Calu3 (cell line): ENCODE measurements around the gene AASS. TPM values are rescaled to one million over a fixed set of nuclear protein-coding genes. Genes with fewer than 3 reads are reported as not detected.

Source experiments
- BruUV-seq: library from RNA; stranded (reverse); fragments of 400-500 nt; replicated peaks from 2 replicates; lab custom pipeline; 2021; lab: Mats Ljungman, UMichigan
- CTCF ChIA-PET: fragments of 300-600 bp; sonication (Branson Sonifier 250); formaldehyde crosslinking; loops from one replicate; lab custom pipeline; 2022; ENCODE audit warnings: antibody characterized with exemption; lab: Charles Lee
- DNase-seq: peaks from one replicate; pipeline ENCODE4 v3.0.0; 2022
- H3K27ac Mint-ChIP-seq: one replicate; pipeline ENCODE4 v1.8.0; 2022; ENCODE audit warnings: mixed read lengths; ENCODE audit not compliant: unreplicated experiment
- H3K27me3 Mint-ChIP-seq: one replicate; pipeline ENCODE4 v1.8.0; 2022; ENCODE audit warnings: mixed read lengths; ENCODE audit not compliant: unreplicated experiment
- H3K36me3 Mint-ChIP-seq: one replicate; pipeline ENCODE4 v1.8.0; 2022; ENCODE audit warnings: mild to moderate bottlenecking, moderate library complexity, mixed read lengths; ENCODE audit not compliant: insufficient read depth, unreplicated experiment
- H3K4me1 Mint-ChIP-seq: one replicate; pipeline ENCODE4 v1.8.0; 2022; ENCODE audit warnings: mild to moderate bottlenecking, low read depth, mixed read lengths; ENCODE audit not compliant: unreplicated experiment
- H3K4me3 Mint-ChIP-seq: one replicate; pipeline ENCODE4 v1.8.0; 2022; ENCODE audit warnings: mild to moderate bottlenecking, low read depth, moderate library complexity, mixed read lengths; ENCODE audit not compliant: unreplicated experiment
- H3K9me3 Mint-ChIP-seq: one replicate; pipeline ENCODE4 v1.8.0; 2022; ENCODE audit warnings: low read depth, mixed read lengths; ENCODE audit not compliant: unreplicated experiment
- CTCF ChIP-seq: fragments of 200-600 bp; IDR thresholded peaks from one replicate; pipeline ENCODE4 v1.8.0; 2022; ENCODE audit warnings: antibody characterized with exemption; ENCODE audit not compliant: unreplicated experiment
- intact Hi-C: fragments of 100-400 bp; cut with micrococcal nuclease; formaldehyde crosslinking; loops from one replicate; pipeline ENCODE4 v1.10.0; 2022; ENCODE audit not compliant: unreplicated experiment
- total RNA-seq: library from RNA; stranded (reverse); gene quantifications from 2 replicates; pipeline ENCODE4 v1.2.3, GENCODE V29; 2022

Gene AASS
- total RNA-seq, 1 experiment from 2014 or later, result 18.7 TPM

- Mint-ChIP-seq H3K27ac (no peak overlapping the region), H3K4me3 (no peak overlapping the region), H3K27me3 (no peaks in the 10 kb centered on the region), H3K4me1 (peaks cover 9% of the 10 kb centered on the region), H3K36me3 (peaks cover 7% of the 10 kb centered on the region), H3K9me3 (no peaks in the 10 kb centered on the region)
- no peak for DNase-seq
- intact Hi-C loops, result no loop called here
- CTCF ChIA-PET, result no interaction called here
- TF ChIP-seq CTCF, result no peak
- no TSS peak for BruUV-seq
Measured at GRCh38 chr7:122148878-122149277, 4.8 kb upstream of the AASS start.

GRCh38 chr7:122148081-122148480, 4.0 kb upstream of the AASS start:
- no peak overlapping the region for H3K27ac Mint-ChIP-seq
- no TSS peak for BruUV-seq
- no peak overlapping the region for H3K4me3 Mint-ChIP-seq
- H3K27me3 Mint-ChIP-seq, result no peaks in the 10 kb centered on the region
- peaks cover 9% of the 10 kb centered on the region for H3K4me1 Mint-ChIP-seq
- H3K9me3 Mint-ChIP-seq, result no peaks in the 10 kb centered on the region
- TF ChIP-seq CTCF, result no peak
- DNase-seq, result no peak
- CTCF ChIA-PET, result no interaction called here
- peaks cover 15% of the 10 kb centered on the region for H3K36me3 Mint-ChIP-seq
- intact Hi-C loops, result no loop called here

- CTCF ChIA-PET, result no interaction called here
- DNase-seq, result no peak
- no TSS peak for BruUV-seq
- Mint-ChIP-seq H3K27ac (peak overlapping the region; percentile 9), H3K9me3 (no peaks in the 10 kb centered on the region), H3K36me3 (peaks cover 16% of the 10 kb centered on the region), H3K4me1 (peaks cover 9% of the 10 kb centered on the region), H3K4me3 (no peak overlapping the region), H3K27me3 (no peaks in the 10 kb centered on the region)
- intact Hi-C loops, result no loop called here
- no peak for TF ChIP-seq CTCF
Measured at GRCh38 chr7:122145937-122146645, 2.0 kb upstream of the AASS start.

GRCh38 chr7:122143376-122143750, 686 bp downstream of the AASS start:
- BruUV-seq, result no TSS peak

More at GRCh38 chr7:122143376-122143750, 686 bp downstream of the AASS start:
- intact Hi-C loops, result loop anchor here (2.0 kb wide), 1 partner anchor 23 kb away; no protein-coding TSS in a partner anchor
- no peak for TF ChIP-seq CTCF
- peak overlapping the region; percentile 100 for H3K4me3 Mint-ChIP-seq
- H3K27ac Mint-ChIP-seq, result peak overlapping the region; percentile 98
- H3K27me3 Mint-ChIP-seq, result no peaks in the 10 kb centered on the region
- DNase-seq, result peak; percentile 17
- H3K4me1 Mint-ChIP-seq, result peaks cover 15% of the 10 kb centered on the region
- peaks cover 16% of the 10 kb centered on the region for H3K36me3 Mint-ChIP-seq
- no peaks in the 10 kb centered on the region for H3K9me3 Mint-ChIP-seq
- CTCF ChIA-PET, result no interaction called here
